ENCODE measurements around the gene CCDC91.

CCDC91 gene

GRCh38 chr12:28149279-28149678 is 41.0 kb upstream of the CCDC91 start:
- Histone ChIP-seq H3K79me2 (ENCODE audit: low read length) (no peaks in the 10 kb centered on the region), H4K20me1 (ENCODE audit: insufficient read depth, low read length) (no peaks in the 10 kb centered on the region; the same call in 1 of the 2 replicates), H3K4me2 (ENCODE audit: low read length) (no peak overlapping the region), H2AFZ (ENCODE audit: low read depth, low read length) (no peak overlapping the region), H3K27ac (ENCODE audit: low read length) (no peak overlapping the region), H3K9ac (ENCODE audit: low read length) (no peak overlapping the region), H3K27me3 (ENCODE audit: low read depth, low read length) (no peaks in the 10 kb centered on the region), H3K9me3 (ENCODE audit: insufficient read depth, low read length) (no peaks in the 10 kb centered on the region), H3K36me3 (replicated peaks; ENCODE audit: low read depth, low read length) (no peaks in the 10 kb centered on the region), H3K4me1 (ENCODE audit: low read length) (peaks cover 15% of the 10 kb centered on the region), H3K4me3 (ENCODE audit: low read length) (no peak overlapping the region)
- no peak for TF ChIP-seq EZH2phosphoT487 (IDR thresholded peaks at IDR 0.05; ENCODE audit: low read depth)
- TF ChIP-seq CTCF (IDR thresholded peaks at IDR 0.05; ENCODE audit: low read depth, low read length), result no peak

- Histone ChIP-seq H2AFZ (ENCODE audit: low read depth, low read length) (no peak overlapping the region), H3K27me3 (ENCODE audit: low read depth, low read length) (no peaks in the 10 kb centered on the region), H3K9ac (ENCODE audit: low read length) (no peak overlapping the region), H3K36me3 (replicated peaks; ENCODE audit: low read depth, low read length) (no peaks in the 10 kb centered on the region), H3K4me2 (ENCODE audit: low read length) (no peak overlapping the region), H4K20me1 (ENCODE audit: insufficient read depth, low read length) (no peaks in the 10 kb centered on the region), H3K4me1 (ENCODE audit: low read length) (no peaks in the 10 kb centered on the region), H3K4me3 (ENCODE audit: low read length) (no peak overlapping the region), H3K79me2 (ENCODE audit: low read length) (no peaks in the 10 kb centered on the region), H3K9me3 (ENCODE audit: insufficient read depth, low read length) (no peaks in the 10 kb centered on the region), H3K27ac (ENCODE audit: low read length) (no peak overlapping the region)
- TF ChIP-seq CTCF (IDR thresholded peaks at IDR 0.05; ENCODE audit: low read depth, low read length), result no peak
- no peak for TF ChIP-seq EZH2phosphoT487 (IDR thresholded peaks at IDR 0.05; ENCODE audit: low read depth)
Observed at GRCh38 chr12:28156362-28156761, 33.9 kb upstream of the CCDC91 start.

GRCh38 chr12:28156804-28157203 is 33.5 kb upstream of the CCDC91 start:
- H3K79me2 ChIP-seq (ENCODE audit: low read length), result no peaks in the 10 kb centered on the region
- no peak overlapping the region for H3K4me2 ChIP-seq (ENCODE audit: low read length)
- H3K27ac ChIP-seq (ENCODE audit: low read length), result no peak overlapping the region
- H2AFZ ChIP-seq (ENCODE audit: low read depth, low read length), result no peak overlapping the region
- no peaks in the 10 kb centered on the region for H3K4me1 ChIP-seq (ENCODE audit: low read length)
- H4K20me1 ChIP-seq (ENCODE audit: insufficient read depth, low read length), result no peaks in the 10 kb centered on the region
- no peaks in the 10 kb centered on the region for H3K9me3 ChIP-seq (ENCODE audit: insufficient read depth, low read length)
- H3K4me3 ChIP-seq (ENCODE audit: low read length), result no peak overlapping the region
- TF ChIP-seq EZH2phosphoT487 (IDR thresholded peaks at IDR 0.05; ENCODE audit: low read depth) (no peak), CTCF (IDR thresholded peaks at IDR 0.05; ENCODE audit: low read depth, low read length) (no peak)
- H3K36me3 ChIP-seq (replicated peaks; ENCODE audit: low read depth, low read length), result no peaks in the 10 kb centered on the region
- H3K9ac ChIP-seq (ENCODE audit: low read length), result no peak overlapping the region
- no peaks in the 10 kb centered on the region for H3K27me3 ChIP-seq (ENCODE audit: low read depth, low read length)

GRCh38 chr12:28158353-28158752 is 31.9 kb upstream of the CCDC91 start:
- Histone ChIP-seq H4K20me1 (ENCODE audit: insufficient read depth, low read length) (no peaks in the 10 kb centered on the region), H3K79me2 (ENCODE audit: low read length) (no peaks in the 10 kb centered on the region), H3K27me3 (ENCODE audit: low read depth, low read length) (no peaks in the 10 kb centered on the region), H3K9ac (ENCODE audit: low read length) (no peak overlapping the region), H3K4me1 (ENCODE audit: low read length) (no peaks in the 10 kb centered on the region), H3K4me2 (ENCODE audit: low read length) (no peak overlapping the region), H3K27ac (ENCODE audit: low read length) (no peak overlapping the region), H3K4me3 (ENCODE audit: low read length) (no peak overlapping the region), H2AFZ (ENCODE audit: low read depth, low read length) (no peak overlapping the region), H3K36me3 (replicated peaks; ENCODE audit: low read depth, low read length) (no peaks in the 10 kb centered on the region), H3K9me3 (ENCODE audit: insufficient read depth, low read length) (no peaks in the 10 kb centered on the region)
- TF ChIP-seq CTCF (IDR thresholded peaks at IDR 0.05; ENCODE audit: low read depth, low read length) (no peak), EZH2phosphoT487 (IDR thresholded peaks at IDR 0.05; ENCODE audit: low read depth) (no peak)
